Activated CD4-positive, CD25-positive, alpha-beta regulatory T cell (primary cell): Measurements from ENCODE around the gene PPM1E.
"Not testable (repeated sequence)": the region's sequence is repeated elsewhere in the genome, so short reads cannot be mapped to it uniquely, and the experiment has no call there.

Experiments used
- DNase-seq, 4 experiments: peaks; one replicate each; lab custom pipeline; 2025; lab: John Stamatoyannopoulos, UW

PPM1E gene

DNA sequence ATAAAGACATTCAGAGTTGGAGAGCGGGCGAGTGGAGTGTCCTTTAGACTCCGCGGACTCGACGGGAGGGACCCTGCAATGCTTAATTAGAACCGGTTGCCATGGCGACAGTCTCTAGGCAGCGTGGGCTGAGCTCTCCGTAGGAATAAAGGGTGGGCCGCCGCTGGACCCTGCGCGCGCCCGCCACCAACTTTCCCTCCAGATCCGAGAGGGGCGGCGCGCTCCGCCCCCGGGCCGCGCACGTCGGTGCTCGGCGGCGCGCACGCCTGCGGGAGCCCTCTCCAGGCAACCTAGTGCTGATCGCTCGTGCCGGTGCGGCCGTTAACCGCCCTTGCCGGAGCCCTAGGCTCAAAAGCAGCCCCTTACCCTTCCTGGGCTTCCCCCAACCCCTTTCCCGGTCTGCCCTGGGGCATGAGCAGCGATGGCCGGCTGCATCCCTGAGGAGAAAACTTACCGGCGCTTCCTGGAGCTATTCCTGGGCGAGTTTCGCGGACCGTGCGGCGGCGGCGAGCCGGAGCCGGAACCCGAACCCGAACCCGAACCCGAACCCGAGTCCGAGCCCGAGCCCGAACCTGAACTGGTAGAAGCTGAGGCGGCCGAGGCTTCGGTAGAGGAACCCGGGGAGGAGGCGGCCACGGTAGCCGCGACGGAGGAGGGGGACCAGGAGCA is at the start of gene PPM1E:
Gene PPM1E, plus strand, starts transcription at position 278 of the 669 bp plus-strand sequence.
- DNase-seq, result peak in 3 of 4 experiments; percentile 6 to 11 (median 11)

GRCh38 chr17:58706351-58707140 is 49.1 kb upstream of the PPM1E start:
- no peak for DNase-seq

DNA sequence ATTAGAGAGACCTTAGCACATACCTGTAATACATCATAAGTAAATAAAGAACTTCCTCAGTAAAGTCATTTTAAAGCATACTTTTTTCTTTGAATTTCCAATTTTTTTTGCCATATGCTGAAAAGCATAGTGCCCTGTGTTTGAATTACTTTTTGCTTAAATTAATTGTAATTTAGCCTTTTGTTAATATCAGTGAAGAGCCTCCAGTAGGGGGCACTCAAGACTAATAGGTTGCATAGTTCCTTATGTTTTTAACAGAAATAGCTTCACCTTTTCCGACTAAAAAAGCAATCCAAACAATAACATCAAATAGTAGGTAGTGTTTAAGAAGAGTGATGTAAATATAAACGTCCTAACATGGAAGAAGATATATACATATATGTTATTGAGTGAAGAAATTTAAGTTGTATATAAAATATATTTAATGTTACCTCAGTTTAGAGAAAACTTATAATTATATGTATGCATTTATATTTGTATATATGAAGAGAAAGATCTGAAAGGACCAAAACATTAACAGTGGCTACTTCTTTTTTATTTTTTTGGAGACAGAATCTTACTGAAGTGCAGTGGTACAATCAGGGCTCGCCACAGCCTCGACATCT is 44.6 kb upstream of the PPM1E start:
- DNase-seq, result peak; percentile 1 to 9 (median 6)

DNA sequence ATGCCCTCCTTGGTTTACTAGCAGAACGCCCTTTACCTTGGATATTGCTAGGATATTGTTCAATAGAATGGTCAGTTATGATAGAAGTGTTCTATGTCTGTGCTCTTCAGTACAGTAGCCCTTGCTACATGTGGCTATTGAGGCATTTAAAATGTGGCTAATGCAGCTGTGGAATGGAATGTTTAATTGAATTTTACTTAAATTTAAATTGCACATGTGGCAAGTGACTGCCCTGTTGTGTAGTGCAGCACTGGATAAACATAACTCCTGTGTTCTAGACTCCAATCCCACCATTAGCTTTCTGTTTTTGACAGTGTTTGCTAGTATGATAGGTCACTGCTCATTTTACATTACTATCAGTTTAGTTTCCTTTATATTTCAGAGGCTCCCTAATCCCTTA is 33.4 kb upstream of the PPM1E start:
- DNase-seq, result no peak

GRCh38 chr17:58722696-58723095 is 33.0 kb upstream of the PPM1E start:
- DNase-seq, result no peak

- DNase-seq, result no peak
These were observed 26.9 kb upstream of the PPM1E start for GRCh38 chr17:58728798-58729197.

GRCh38 chr17:58730937-58731336 is 24.7 kb upstream of the PPM1E start:
- DNase-seq, result no peak

DNA sequence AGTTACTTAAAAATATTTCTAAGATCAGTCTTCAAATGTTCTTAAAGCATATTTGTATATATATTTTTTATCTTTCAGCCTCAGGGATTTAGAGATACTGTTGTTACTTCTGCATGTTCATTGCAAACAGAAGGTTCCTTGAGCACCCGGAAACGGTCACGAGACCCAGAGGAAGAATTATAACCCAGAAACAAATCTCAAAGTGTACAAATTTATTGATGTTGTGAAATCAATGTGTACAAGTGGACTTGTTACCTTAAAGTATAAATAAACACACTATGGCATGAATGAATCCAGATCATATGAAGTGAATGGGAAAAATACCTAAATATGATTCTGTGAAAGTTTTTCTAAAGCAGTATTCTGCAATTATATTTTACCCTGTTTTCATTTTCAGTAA is 21.6 kb upstream of the PPM1E start:
- no peak for DNase-seq

DNA sequence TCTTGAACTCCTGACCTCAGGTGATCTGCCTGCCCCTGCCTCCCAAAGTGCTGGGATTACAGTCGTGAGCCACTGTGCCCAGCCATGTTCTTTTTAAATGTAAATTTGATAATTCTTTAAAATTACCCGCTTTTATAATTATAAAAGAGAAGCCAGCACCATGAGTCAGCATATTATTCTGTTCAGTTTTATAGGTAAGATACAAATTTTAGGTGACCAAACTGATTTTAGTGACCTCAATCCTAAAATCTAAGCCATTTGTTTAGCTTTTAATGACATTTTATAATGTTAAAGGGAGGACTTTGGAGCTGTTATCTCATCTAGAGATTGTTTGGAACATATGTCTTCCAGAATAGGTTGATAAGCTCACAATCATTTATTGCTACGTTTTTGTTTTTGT is 20.8 kb upstream of the PPM1E start:
- no peak for DNase-seq

DNA sequence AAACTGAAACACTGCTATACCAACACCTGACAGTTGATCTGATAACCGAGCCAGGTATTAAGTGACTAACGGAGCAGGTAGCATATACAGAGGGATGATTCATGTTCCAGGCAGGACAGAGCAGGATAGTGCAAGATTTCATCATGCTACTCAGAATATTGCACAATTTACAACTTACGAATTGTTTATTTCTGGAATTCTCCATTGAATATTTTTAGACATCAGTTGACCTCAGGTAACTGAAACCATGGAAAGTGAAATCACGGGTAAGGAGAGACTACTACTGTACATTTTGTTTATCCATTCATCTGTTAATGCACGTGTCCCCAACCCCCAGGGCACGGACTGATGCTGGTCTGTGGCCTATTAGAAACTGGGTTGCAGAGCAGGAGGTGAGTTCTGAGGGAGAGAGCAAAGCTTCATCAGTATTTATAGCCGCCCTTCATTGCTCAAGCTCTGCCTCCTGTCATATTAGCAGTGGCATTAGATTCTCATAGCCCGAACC is 14.5 kb upstream of the PPM1E start:
- DNase-seq, result no peak

- no peak for DNase-seq
These were observed 8.0 kb upstream of the PPM1E start for GRCh38 chr17:58747674-58748073.

DNA sequence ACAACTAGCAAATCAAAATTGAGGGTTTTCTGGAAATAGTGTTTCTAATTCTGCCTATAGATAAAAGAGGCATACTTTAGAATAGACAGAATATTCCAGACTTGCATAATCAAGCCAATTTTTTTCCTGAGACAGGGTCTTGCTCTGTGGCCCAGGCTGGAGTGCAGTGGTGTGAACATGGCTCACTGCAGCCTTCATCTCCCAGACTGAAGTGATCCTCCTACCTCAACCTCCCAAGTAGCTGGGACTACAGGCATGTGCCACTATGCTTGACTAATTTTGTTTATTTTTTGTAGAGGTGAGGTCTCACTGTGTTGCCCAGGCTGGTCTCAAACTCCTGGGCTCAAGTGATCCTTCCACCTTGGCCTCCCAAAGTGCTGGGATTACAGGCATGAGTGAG is 6.0 kb upstream of the PPM1E start:
- DNase-seq, result not testable (repeated sequence)

- DNase-seq, result no peak
These were observed 2.6 kb upstream of the PPM1E start for GRCh38 chr17:58753026-58753425.

DNA sequence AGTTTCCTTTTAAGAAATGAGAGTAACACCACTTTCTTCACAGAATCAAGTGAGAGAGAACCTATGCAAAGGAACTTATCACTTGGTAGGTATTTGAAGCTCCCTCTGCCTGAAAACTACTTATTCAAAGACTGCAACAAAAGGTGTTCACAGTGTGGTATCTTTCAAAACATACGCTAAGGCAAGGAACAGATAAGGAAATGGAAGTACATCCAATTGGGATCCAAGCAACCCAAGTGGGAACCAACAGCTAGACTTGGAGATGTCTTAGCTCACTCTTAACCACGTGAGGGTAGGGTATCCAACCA is 431 bp upstream of the PPM1E start:
- DNase-seq, result no peak

DNA sequence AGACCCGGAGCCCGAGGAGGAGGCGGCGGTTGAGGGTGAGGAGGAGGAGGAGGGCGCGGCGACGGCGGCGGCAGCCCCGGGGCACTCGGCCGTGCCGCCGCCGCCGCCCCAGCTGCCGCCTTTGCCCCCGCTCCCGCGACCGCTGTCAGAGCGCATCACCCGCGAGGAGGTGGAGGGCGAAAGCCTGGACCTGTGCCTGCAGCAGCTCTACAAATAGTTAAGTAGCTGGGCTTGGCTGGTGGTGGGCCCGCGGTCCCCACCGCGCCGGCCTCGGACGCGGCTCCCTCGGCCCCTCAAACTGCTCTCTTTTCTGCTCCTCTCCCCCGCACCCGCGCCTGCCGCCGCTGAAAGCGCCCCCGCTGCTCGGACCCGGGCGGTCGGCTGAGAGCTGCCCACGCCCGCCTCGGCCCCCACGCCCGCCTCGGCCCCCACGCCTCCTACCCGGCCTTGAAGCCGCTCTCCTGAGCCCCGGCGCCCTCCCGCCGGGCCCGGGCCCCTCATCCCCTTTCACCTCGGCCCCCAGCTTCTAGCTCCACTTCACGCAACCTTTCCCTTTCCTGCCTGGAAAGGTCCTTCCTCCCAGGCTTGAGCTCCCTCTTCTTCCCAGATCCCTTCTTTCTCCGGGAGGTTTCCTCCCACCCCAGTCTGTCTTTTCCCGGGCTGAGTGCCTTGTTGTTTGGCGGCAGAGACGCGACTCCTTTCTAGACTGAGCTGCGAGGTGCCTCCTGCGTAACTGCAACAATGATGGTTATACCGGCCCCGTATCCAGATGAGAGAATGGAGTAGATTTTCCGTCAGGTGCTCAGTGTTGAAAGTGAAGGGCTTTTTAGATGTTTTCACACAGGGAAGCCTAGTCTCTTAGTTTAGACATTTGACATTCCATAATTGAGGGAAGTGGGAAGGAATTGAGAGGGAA is 850 bp downstream of the PPM1E start:
- DNase-seq, result no peak

GRCh38 chr17:58757162-58757613 is 1.5 kb downstream of the PPM1E start:
- no peak for DNase-seq

DNA sequence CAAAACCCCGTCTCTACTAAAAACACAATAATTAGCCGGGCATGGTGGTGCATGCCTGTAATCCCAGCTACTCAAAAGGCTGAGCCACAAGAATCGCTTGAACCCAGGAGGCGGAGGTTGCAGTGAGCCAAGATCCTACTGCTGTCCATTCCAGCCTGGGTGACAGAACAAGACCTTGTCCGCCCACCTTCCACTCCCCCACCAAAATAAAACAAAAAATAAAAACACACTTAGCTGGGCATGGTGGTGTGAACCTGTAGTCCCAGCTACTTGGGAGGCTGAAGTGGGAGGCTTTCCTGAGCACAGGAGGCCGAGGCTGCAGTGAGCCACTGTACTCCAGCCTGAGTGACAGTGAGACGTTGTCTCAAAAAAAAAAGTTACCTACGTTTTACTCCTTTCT is 3.2 kb downstream of the PPM1E start:
- no peak for DNase-seq

GRCh38 chr17:58759522-58759921 is 3.9 kb downstream of the PPM1E start:
- DNase-seq, result no peak

DNA sequence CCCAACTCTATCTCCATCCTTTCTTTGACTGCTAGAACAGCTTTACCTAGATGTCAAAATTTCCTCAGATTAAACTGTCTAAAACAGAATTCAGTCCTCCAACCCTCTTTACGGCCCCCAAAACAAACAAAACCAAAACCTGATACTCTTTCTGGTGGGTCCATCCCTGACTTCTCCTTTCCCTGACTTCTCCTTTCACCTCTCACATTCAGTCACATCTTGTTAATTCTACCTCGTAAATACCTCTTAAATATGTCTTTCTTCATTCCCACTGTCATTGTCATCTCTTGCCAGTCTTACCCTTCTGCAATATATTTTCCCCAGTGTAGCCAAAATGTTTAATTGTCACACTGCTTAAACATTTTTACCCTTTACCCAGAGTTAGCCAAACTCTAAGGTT is 4.6 kb downstream of the PPM1E start:
- no peak for DNase-seq

DNA sequence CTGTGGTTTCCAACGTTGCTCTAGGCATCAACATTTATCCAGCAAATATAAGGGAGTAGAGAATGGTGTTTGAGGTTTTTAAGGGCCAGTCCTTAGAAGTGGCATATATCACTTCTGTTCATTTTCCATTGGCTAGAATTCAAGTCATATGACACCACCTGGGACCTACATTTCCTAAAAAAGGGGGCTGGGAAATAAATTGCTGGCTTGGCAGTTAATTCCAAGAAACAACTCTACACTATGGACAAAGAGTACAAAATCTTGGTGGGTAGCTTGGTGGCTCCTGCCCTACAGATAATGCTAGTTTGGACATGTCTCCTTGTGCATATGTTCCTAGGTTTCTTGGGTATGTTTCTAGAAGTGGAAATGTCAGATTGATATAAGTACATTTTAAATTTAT is 7.6 kb downstream of the PPM1E start:
- no peak for DNase-seq

- DNase-seq, result no peak
These were observed 8.7 kb downstream of the PPM1E start for GRCh38 chr17:58764373-58764772.

DNA sequence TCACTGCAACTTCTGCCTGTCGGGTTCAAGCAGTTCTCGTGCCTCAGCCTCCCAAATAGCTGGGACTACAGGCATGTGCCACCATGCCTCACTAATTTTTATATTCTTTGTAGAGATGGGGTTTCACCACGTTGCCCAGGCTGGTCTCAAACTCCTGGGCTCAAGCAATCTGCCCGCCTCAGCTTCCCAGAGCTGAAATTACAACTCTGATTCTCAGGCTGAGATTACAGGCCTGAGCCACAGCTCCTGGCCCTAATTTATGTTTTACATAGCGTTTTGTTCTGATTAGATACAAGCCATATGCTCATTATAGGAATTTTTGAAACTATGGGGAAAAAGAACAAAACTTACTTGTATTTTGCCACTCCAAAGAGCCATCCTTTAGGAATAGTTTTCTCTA is 22.8 kb downstream of the PPM1E start:
- DNase-seq, result not testable (repeated sequence)
